B cell (primary cell): ENCODE results near the gene CD276. TPM values are rescaled to one million over a fixed set of nuclear protein-coding genes. Genes with fewer than 3 reads are reported as not detected.

ENCODE experiments used
- ATAC-seq: fragments of 200-7000 bp; cut with Tn5 transposase; one replicate; pipeline ENCODE4 v1.10.0; 2021; ENCODE audit warnings: low read depth, mild to moderate bottlenecking, moderate number of reproducible peaks, moderate library complexity
- CTCF ChIA-PET: fragments of 350-600 bp; sonication (Branson Sonifier 250); formaldehyde crosslinking; loops from one replicate; lab custom pipeline; 2021; ENCODE audit warnings: antibody characterized with exemption, inconsistent platforms; lab: Charles Lee
- POLR2A ChIA-PET: fragments of 350-600 bp; sonication (Branson Sonifier 250); formaldehyde crosslinking; loops from one replicate; lab custom pipeline; 2021; ENCODE audit warnings: antibody characterized with exemption; lab: Charles Lee
- DNase-seq: peaks from one replicate; pipeline ENCODE4 v3.0.0; 2013
- H2AFZ ChIP-seq: 2 replicates; pipeline ENCODE4 v1.6.1; 2012; ENCODE audit warnings: mild to moderate bottlenecking, low read depth, low read length; ENCODE audit not compliant: insufficient read depth, poor library complexity, severe bottlenecking
- H3K27ac ChIP-seq, 2 donors: 1 replicate in 1 of 2; 2 replicates in 1 of 2; pipeline ENCODE4 v1.5.1; 2012 to 2013; ENCODE audit warnings: low read length in 2 of 2, mild to moderate bottlenecking in 2 of 2, moderate library complexity in 1 of 2
- H3K27me3 ChIP-seq, 4 experiments: fragments of 200-600 bp in 1 of 4; sonication (generic) in 1 of 4; replicated peaks in 1 of 4; 1 replicate in 2 of 4; 2 replicates in 2 of 4; pipeline versions ENCODE4 v1.6.1 to v1.7.0; 2013 to 2016; ENCODE audit warnings: low read length in 3 of 4, mild to moderate bottlenecking in 2 of 4, mixed read lengths in 1 of 4, moderate library complexity in 1 of 4; ENCODE audit not compliant: insufficient read depth in 4 of 4, control insufficient read depth in 3 of 4; ENCODE audit errors: control extremely low read depth in 1 of 4
- H3K36me3 ChIP-seq, 2 experiments: replicated peaks in 1 of 2; 1 replicate in 1 of 2; 2 replicates in 1 of 2; pipeline versions ENCODE4 v1.6.1 to v1.7.1; 2013; ENCODE audit warnings: low read length in 1 of 2; ENCODE audit not compliant: insufficient read depth in 2 of 2, control insufficient read depth in 1 of 2; ENCODE audit errors: control extremely low read depth in 1 of 2, extremely low read depth in 1 of 2
- H3K4me1 ChIP-seq, 2 donors: fragments of 200-600 bp in 1 of 2; sonication (generic) in 1 of 2; 1 replicate in 1 of 2; 2 replicates in 1 of 2; pipeline versions ENCODE4 v1.5.1 to v1.6.1; 2013 to 2017; ENCODE audit warnings: low read length in 2 of 2; ENCODE audit not compliant: control insufficient read depth in 2 of 2, insufficient read depth in 2 of 2
- H3K4me2 ChIP-seq: replicated peaks from 2 replicates; pipeline ENCODE3; 2012; ENCODE audit warnings: mild to moderate bottlenecking, low read depth, low read length; ENCODE audit not compliant: poor library complexity, severe bottlenecking
- H3K4me3 ChIP-seq, 5 experiments: fragments of 200-600 bp in 1 of 5; sonication (generic) in 1 of 5; 1 replicate in 3 of 5; 2 replicates in 2 of 5; pipeline versions ENCODE4 v1.5.1 to v1.7.0; 2011 to 2016; ENCODE audit warnings: low read length in 4 of 5, mild to moderate bottlenecking in 4 of 5, low read depth in 2 of 5, control low read depth in 1 of 5, moderate library complexity in 1 of 5; ENCODE audit not compliant: insufficient read depth in 1 of 5; ENCODE audit errors: control extremely low read depth in 1 of 5, extremely low read depth in 1 of 5
- H3K79me2 ChIP-seq: fragments of 200-600 bp; sonication (generic); one replicate; pipeline ENCODE4 v1.6.0; 2016; ENCODE audit warnings: low read length; ENCODE audit not compliant: control insufficient read depth, insufficient read depth
- H3K9ac ChIP-seq: fragments of 200-600 bp; sonication (generic); 2 replicates; pipeline ENCODE4 v1.6.1; 2017; ENCODE audit warnings: mild to moderate bottlenecking, low read length, moderate library complexity
- H3K9me3 ChIP-seq, 3 donors: one replicate each; pipeline versions ENCODE4 v1.6.1 to v1.7.1; 2013; ENCODE audit warnings: low read length in 2 of 3; ENCODE audit not compliant: control insufficient read depth in 2 of 3, insufficient read depth in 1 of 3; ENCODE audit errors: control extremely low read depth in 1 of 3
- H4K20me1 ChIP-seq: 2 replicates; pipeline ENCODE4 v1.6.0; 2012; ENCODE audit warnings: mild to moderate bottlenecking, low read length; ENCODE audit not compliant: insufficient read depth, control insufficient read depth, poor library complexity, severe bottlenecking
- H3K27ac Mint-ChIP-seq: one replicate; pipeline ENCODE4 v1.8.0; 2021; ENCODE audit warnings: mixed read lengths
- H3K27me3 Mint-ChIP-seq: one replicate; pipeline ENCODE4 v1.8.0; 2021; ENCODE audit warnings: mixed read lengths
- H3K4me1 Mint-ChIP-seq: one replicate; pipeline ENCODE4 v1.8.0; 2021; ENCODE audit warnings: mixed read lengths
- H3K4me3 Mint-ChIP-seq: one replicate; pipeline ENCODE4 v1.8.0; 2021; ENCODE audit warnings: mixed read lengths
- H3K9me3 Mint-ChIP-seq: one replicate; pipeline ENCODE4 v1.8.0; 2022; ENCODE audit warnings: mixed read lengths; ENCODE audit not compliant: insufficient read depth
- EZH2 ChIP-seq: IDR thresholded peaks from 2 replicates; pipeline ENCODE4 v1.6.1; 2012; ENCODE audit warnings: borderline replicate concordance, low read depth, mild to moderate bottlenecking, moderate library complexity, low read length; ENCODE audit not compliant: insufficient read depth, poor library complexity, severe bottlenecking
- WGBS: methylation state at CpG from one replicate; pipeline ENCODE4 v1.1.5; 2013; ENCODE audit warnings: missing lambda C conversion rate; ENCODE audit not compliant: insufficient coverage; 5-methylcytosine and 5-hydroxymethylcytosine counted together
- intact Hi-C: fragments of 100-400 bp; cut with micrococcal nuclease; formaldehyde crosslinking; loops from one replicate; pipeline ENCODE4 v1.10.0; 2022
- polyA plus RNA-seq: library from polyadenylated mRNA; depleted of rRNA; stranded (reverse); fragments of >200 nt; gene quantifications from 2 replicates; pipeline ENCODE4 v1.2.3, GENCODE V29; 2012
- total RNA-seq, 2 donors: library from RNA; stranded (reverse); fragments of 120-200 nt in 1 of 2; gene quantifications; 1 replicate in 1 of 2; 2 replicates in 1 of 2; pipeline versions ENCODE4 v1.2.3 to v1.2.4, GENCODE V29; 2013 to 2022
- TF ChIP-seq, protein P1 (sequence below): fragments of 200-600 bp; IDR thresholded peaks from one replicate; pipeline ENCODE4 v1.8.0; 2022; ENCODE audit warnings: antibody characterized with exemption, mild to moderate bottlenecking

Gene CD276
- total and polyA plus RNA-seq, 2 donors (not counting 1 experiment from before 2014, with no cell fraction given) = not detected

DNA sequence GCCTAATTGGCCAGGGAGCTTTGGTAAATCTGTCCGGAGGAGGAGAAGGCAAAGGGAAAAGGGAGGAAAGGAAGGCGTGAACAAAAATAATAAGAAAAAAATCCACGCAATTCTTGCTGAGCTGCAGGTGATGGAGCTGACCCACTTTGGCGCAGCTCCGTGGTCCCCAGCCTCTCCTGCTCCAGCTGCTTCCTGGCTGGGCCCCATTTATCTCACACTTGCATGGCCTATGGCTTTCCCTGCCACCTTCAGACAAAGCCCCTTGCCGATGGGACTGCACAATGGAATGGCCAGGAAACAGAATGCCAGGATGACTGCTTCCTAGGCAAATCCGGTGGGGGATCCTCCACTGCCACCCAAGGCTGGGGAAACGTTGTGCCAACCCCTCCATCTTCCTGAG, 62.1 kb downstream of the CD276 start:
- H3K36me3 ChIP-seq = no peaks in the 10 kb centered on the region
- Mint-ChIP-seq H3K4me3 (no peak overlapping the region), H3K27me3 (peaks cover 31% of the 10 kb centered on the region), H3K27ac (no peak overlapping the region), H3K9me3 (no peaks in the 10 kb centered on the region), H3K4me1 (no peaks in the 10 kb centered on the region)
- H3K9me3 ChIP-seq = no peaks in the 10 kb centered on the region
- no peak overlapping the region for H2AFZ ChIP-seq
- no peak overlapping the region for H3K4me2 ChIP-seq
- H3K4me1 ChIP-seq = no peaks in the 10 kb centered on the region
- no peaks in the 10 kb centered on the region for H3K79me2 ChIP-seq
- TF ChIP-seq, protein P1, sequence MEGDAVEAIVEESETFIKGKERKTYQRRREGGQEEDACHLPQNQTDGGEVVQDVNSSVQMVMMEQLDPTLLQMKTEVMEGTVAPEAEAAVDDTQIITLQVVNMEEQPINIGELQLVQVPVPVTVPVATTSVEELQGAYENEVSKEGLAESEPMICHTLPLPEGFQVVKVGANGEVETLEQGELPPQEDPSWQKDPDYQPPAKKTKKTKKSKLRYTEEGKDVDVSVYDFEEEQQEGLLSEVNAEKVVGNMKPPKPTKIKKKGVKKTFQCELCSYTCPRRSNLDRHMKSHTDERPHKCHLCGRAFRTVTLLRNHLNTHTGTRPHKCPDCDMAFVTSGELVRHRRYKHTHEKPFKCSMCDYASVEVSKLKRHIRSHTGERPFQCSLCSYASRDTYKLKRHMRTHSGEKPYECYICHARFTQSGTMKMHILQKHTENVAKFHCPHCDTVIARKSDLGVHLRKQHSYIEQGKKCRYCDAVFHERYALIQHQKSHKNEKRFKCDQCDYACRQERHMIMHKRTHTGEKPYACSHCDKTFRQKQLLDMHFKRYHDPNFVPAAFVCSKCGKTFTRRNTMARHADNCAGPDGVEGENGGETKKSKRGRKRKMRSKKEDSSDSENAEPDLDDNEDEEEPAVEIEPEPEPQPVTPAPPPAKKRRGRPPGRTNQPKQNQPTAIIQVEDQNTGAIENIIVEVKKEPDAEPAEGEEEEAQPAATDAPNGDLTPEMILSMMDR = no peak
- TF ChIP-seq EZH2 = no peak
- no peaks in the 10 kb centered on the region for H4K20me1 ChIP-seq
- H3K4me3 ChIP-seq = no peak overlapping the region
- no peak overlapping the region for H3K9ac ChIP-seq
- WGBS = 43% methylated on average over 8 of the region's 8 CpGs
- H3K27me3 ChIP-seq = peaks cover 0 to 13% (median 0%) of the 10 kb centered on the region in 4 experiments
- CTCF ChIA-PET = no interaction called here
- POLR2A ChIA-PET = no interaction called here
- no peak for ATAC-seq
- intact Hi-C loops = no loop called here
- no peak overlapping the region for H3K27ac ChIP-seq
- no peak for DNase-seq

DNA sequence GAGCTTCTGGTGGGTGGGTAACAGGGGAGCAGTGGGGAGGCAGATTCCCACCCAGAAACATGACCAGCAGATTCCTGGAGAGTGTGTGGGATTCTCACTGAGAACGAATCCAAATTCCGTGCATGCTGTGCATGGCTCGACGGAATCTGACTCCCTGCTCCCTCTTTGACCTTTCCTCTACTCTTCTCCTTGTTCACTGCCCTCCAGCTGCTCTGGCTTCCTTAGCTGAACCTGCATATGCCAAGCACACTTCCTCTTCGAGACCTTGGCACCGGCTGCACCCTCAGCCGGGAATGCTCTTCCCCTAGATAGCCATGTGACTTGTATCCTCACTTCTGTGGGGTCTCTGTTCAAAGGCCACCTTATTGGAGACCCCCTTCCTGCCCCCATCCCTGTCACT, 62.7 kb downstream of the CD276 start:
- H3K27ac ChIP-seq = no peak overlapping the region
- no peak overlapping the region for H3K27ac Mint-ChIP-seq
- CTCF ChIA-PET = no interaction called here
- POLR2A ChIA-PET = no interaction called here
- peaks cover 0 to 17% (median 0%) of the 10 kb centered on the region in 4 experiments for H3K27me3 ChIP-seq
- no peak for ATAC-seq
- TF ChIP-seq, protein P1 = no peak
- no peak for TF ChIP-seq EZH2
- no peaks in the 10 kb centered on the region for H3K9me3 ChIP-seq
- peaks cover 31% of the 10 kb centered on the region for H3K27me3 Mint-ChIP-seq
- no peaks in the 10 kb centered on the region for H4K20me1 ChIP-seq
- no peaks in the 10 kb centered on the region for H3K4me1 Mint-ChIP-seq
- intact Hi-C loops = no loop called here
- H3K4me1 ChIP-seq = no peaks in the 10 kb centered on the region
- H3K36me3 ChIP-seq = no peaks in the 10 kb centered on the region
- no peaks in the 10 kb centered on the region for H3K9me3 Mint-ChIP-seq
- 29% methylated on average over 7 of the region's 7 CpGs for WGBS
- no peak overlapping the region for H3K9ac ChIP-seq
- no peak for DNase-seq
- H2AFZ ChIP-seq = no peak overlapping the region
- H3K79me2 ChIP-seq = no peaks in the 10 kb centered on the region
- H3K4me2 ChIP-seq = no peak overlapping the region
- H3K4me3 Mint-ChIP-seq = no peak overlapping the region
- no peak overlapping the region for H3K4me3 ChIP-seq
